Embryonic facial prominence (tissue), 1 donor: ENCODE measurements around the gene CHODL.

Experiments used
- DNase-seq: peaks from one replicate; pipeline ENCODE4 v3.0.0-alpha.2; 2016; ENCODE audit errors: extremely low spot score

Gene CHODL

DNA sequence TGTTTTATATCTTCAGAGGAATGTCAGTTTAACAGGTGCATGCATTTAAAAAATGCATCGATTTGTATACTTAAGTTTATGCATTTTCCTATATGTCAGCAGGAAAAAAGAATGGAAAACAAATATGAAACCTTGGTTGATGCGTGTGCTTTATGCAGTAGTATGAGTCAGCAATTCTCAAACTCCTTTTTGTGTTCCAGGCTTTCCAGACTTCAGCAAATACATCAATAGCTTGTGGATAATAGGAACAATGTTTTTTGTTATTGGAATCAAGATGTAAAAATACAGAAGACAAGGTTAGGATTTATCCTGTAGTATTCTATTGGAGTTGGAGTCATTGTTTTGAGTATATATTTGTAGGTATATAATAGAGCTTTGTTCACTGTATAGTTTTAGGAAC is 45.2 kb downstream of the CHODL start:
- no peak for DNase-seq

DNA sequence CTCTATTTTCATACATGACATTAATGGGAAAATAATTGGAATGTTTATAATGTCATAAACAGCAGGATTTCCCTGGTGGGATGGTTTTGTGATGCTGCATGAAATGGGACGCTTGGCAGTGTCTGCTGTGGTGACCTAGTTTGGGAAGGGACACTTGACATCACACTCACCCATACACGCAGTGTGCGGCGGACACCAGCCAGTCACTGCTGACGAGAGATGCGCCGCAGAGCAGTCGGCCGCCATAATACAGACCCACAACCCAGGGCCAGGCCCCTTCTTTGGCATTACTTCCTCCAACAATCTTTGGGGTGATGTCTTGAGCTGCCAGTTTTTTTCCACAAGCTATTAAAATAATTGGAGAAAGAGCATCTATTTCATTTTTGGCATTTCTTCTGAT is 49.5 kb downstream of the CHODL start:
- DNase-seq, result no peak

GRCh38 chr21:18298228-18298627 is 53.6 kb downstream of the CHODL start:
- no peak for DNase-seq
